GM19468 (cell line): ENCODE measurements around the gene PEAK3.

Experiments used
- ATAC-seq: cut with Tn5 transposase; IDR thresholded peaks from one replicate; pipeline ENCODE4 v1.9.1; 2021; ENCODE audit warnings: mild to moderate bottlenecking, moderate library complexity, moderate number of reproducible peaks; ENCODE audit not compliant: unreplicated experiment; ENCODE audit errors: extremely low read depth

PEAK3 gene

DNA sequence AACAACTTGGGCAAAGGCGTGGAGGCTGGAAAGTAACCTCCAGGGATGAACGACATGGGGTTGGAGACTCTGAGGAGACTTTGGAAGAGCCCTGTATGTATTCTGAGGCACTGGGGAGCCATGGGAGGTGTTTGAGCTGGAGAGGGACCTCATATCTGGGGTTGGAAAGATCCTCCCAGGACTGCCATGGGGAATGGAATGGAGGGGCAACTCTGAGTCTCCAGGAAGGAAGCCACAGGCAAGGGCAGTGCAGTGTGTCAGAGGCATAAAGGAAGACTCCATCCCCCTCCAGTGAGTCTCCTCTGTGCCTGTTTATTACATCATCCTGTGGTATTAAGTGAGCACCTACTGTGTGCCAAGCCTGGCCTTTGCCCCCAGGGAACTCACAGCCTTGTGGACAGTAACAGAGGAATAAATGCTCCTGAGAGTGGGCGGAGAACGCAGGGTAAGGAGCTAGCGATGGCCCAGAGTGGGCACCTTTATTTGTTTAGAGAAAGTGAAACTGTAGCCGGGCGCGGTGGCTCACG lies 7.7 kb downstream of the PEAK3 start:
- no peak for ATAC-seq

DNA sequence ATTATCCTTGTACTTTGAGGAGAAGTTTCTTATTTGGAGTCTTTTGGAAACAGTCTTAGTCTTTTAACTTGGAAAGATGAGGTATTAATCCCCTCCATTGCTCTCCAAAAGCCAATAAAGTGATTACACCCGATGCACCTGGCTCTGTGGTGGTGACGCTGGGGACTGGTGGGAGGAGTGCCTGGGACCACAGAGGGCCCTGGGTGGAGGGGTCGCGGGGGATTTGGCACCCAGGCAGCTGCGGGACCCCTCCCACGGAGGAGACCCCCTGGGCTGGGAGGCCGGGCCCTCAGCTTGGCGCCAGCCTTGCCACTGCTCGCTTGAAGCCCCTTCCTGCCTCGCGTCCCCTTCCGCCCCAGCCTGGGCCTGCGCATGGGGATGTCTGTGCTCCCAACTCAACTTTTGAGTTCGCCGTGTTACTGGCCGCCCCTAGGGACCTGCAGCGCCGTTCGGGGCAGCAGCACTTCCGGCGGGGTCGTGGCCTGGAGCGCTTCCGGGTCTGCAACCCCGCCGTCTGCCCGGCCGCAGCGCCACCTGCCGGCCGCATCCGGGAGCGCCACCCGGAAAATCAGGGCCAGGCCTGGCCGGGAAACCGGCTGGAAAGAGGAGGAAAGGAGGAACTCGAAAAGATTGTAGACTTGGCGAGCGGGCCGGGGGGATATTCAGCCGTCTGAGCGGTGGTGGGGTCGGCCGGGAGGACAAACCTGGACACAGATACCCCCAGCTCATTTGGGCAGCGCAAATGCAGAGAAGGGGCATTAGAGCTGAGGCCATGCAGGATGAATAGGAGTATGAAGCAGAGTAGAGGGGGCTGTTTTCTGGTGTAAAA lies 8.4 kb downstream of the PEAK3 start:
- ATAC-seq = no peak

DNA sequence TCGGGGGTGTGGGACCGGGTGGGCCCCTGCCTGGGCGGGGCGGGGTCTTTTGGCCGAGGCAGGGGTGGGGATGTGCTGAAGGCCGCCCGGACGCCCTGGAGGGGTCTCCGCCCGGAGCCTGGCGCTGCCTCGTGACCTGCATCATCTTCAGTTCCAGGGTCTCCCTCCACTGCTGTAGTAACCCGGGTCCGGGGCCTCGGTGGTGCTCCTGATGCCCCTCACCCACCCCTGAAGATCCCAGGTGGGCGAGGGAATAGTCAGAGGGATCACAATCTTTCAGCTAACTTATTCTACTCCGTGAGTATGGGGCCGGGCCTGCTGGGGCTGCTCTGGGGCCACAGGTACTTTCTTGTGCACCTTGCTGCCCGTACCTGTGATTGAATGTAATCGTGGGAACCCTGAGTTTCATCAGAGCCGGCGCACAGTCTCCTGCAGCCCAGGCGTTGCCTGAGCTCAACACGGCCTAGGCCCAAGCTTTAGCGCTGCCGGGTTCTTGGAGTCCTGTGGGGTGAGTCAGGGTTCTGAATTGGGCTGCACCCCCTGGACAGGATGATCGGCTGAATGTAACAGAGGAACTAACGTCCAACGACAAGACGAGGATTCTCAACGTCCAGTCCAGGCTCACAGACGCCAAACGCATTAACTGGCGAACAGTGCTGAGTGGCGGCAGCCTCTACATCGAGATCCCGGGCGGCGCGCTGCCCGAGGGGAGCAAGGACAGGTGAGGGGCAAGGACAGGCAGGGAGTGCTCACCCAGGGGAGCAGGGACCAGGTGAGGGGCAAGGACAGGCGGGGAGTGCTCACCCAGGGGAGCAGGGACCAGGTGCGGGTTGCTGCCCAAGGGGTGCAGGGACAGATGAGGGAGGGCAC lies 10.5 kb downstream of the PEAK3 start:
- no peak for ATAC-seq

DNA sequence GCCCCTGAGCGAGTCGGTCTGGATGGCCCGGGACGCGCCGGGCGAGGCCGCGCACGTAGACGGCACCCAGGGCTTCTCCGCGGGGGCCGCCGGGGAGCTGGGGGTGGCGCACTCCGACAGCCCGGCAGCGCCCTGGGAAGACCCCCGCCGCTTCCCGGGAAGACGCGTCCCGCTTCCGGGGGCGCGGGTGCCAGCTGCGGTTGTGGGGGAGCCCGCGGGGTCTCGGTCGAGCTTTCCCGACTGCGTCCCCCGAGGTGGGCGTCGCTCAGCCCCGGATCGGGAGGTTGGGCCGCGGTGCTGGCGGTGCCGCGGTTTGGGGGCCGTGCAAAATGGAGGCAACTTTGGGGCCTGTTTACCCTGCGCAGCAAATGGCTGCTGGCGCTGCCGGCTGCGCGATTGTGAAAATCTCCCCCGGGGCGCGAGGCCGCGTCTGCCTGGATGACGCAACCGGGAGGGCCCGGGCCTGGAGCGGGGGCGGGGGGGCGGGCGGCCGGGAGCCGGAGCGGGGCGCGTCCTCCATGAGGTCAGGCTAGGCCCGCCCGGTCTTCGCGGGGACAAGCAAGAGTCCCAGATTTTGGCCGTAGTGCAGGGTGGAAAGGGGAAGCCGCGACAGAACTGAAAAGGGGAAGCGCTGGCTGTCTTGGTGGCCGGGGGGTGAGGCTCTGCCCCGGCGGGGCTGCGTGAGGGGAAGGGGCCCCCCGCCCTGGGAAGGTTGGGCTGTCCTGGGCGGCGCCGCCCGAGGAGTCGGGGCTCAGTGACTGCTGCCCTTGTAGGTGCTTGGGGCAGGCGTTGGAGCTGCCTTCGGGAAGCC lies 11.3 kb downstream of the PEAK3 start:
- no peak for ATAC-seq

DNA sequence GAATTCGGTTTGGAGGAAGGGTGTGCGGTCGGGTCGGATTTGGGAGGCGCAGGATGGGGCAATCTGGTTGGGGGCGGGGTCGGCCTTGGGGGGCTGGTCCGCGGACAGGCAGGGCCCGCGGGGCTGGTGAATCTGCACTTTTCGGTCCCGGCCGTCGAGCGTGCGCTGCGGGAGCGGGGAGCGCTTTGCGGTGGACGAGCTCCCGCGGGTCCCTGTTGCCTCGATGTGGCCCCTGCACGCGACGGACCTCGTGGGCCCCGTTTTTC lies 11.9 kb downstream of the PEAK3 start:
- no peak for ATAC-seq

DNA sequence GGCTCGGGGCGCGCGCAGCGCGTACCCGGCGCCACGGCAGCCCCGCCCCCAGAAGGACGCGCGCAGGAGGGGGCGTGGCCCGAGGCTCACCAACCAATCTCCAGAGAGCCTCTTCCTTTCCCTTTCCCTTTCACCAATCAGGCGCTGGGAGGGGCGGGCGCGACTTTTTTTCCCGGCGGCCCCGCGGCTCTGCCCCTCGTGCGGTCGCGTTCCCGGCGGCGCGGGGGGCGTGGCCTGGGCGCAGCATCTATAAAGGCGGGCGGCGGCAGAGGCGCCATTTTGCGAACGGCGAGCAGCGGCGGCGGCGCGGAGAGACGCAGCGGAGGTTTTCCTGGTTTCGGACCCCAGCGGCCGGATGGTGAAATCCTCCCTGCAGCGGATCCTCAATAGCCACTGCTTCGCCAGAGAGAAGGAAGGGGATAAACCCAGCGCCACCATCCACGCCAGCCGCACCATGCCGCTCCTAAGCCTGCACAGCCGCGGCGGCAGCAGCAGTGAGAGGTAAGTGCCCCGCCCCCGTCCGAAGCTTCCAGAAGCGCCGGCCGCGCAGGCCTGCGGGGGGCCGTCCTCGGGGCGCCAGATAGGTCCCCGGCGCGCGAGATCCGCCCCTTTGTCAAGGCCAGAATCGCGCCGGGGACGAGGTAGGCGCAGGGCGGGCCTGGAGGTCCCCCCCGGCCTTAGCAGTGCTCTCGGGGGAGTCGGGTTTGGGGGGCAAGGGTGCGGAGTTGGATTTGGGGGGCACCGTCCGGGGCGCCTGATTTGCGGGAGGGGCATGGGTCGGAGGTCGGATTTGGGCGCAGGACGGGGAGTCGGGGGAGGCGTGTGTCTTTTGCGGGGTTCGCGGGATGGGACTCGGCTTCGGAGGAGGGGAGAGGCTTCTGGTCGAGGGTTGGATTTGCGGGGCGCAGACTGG lies 12.5 kb downstream of the PEAK3 start:
- ATAC-seq = peak; percentile 40

- no peak for ATAC-seq
Observed at GRCh38 chr19:2268861-2269243, 13.1 kb downstream of the PEAK3 start.

- ATAC-seq = no peak
Observed at GRCh38 chr19:2268480-2268830, 13.5 kb downstream of the PEAK3 start.

DNA sequence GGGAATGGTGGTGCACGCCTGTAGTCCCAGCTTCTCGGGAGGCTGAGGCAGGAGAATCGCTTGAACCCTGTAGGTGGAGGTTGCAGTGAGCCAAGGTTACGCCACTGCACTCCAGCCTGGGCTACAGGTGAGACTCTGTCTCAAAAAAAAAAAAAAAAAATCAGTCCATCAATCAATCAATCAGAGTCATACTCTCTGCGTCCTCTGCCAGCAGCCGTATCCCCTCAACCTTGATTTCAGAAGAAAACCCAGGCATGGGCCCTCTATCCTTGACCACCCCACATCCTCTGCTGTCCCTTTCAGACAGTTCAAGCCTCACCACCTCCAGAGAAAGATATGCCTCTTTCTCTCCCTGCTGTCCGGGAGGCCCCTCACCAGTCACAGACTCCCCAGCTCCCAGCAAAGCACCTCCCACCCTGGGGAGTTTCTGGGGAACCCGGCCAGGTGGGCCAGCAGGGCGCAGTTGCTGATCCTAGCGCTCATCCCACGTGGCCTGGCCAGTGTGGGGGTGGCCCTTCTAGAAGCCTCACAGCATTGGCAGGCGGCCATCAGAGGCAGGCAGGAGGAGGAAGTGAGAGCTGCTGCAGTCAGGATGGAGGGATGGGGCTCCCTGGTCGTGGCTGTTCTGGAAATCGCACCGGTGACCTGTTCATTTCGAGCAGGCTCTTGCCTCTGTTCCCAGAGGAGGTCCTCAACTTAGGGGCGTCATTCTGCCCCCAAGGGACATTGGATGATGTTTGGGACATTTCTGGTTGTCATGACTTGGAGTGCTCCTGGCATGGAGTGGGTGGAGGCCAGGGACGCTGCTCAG lies 15.6 kb downstream of the PEAK3 start:
- no peak for ATAC-seq

- ATAC-seq = no peak
Observed at GRCh38 chr19:2261438-2262172, 20.4 kb downstream of the PEAK3 start.

DNA sequence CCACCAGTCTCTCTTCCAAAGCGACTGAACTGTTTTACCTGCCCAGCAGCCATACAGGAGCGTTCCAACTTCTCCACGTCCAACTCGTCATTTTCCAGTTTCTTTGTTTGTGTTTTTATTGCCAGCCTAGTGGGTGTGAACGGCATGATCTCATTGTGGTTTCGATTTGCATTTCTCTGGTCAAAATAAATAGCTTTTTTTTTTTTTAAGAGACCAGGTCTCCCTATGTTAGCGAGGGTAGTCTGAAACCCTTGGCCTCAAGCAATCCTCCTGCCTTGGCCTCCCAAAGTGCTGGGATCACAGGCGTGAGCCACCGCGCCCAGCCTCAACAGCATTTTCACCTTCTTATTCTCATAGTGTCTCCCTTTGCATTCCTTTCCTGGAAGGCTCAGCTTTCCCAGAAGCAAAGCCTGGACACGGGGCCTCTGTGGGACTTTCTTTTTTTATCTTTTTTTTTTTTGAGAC lies 21.6 kb downstream of the PEAK3 start:
- no peak for ATAC-seq

DNA sequence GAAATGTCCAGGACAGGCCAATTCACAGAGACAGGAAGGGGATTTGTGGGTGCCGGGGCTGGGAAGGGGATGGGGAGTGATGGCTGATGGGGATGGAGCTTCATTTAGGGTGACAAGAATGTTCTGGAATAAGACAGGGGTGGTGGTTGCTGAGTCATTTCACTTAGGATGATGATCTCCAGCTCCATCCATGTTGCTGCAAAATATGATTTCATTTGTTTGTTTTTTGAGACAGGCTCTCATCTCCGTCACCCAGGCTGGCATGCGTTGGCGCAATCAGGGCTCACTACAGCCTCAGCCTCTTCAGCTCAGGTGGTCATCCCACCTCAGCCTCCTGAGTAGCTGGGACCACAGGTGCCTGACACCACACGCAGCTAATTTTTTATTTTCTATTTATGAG lies 22.6 kb downstream of the PEAK3 start:
- ATAC-seq = no peak

DNA sequence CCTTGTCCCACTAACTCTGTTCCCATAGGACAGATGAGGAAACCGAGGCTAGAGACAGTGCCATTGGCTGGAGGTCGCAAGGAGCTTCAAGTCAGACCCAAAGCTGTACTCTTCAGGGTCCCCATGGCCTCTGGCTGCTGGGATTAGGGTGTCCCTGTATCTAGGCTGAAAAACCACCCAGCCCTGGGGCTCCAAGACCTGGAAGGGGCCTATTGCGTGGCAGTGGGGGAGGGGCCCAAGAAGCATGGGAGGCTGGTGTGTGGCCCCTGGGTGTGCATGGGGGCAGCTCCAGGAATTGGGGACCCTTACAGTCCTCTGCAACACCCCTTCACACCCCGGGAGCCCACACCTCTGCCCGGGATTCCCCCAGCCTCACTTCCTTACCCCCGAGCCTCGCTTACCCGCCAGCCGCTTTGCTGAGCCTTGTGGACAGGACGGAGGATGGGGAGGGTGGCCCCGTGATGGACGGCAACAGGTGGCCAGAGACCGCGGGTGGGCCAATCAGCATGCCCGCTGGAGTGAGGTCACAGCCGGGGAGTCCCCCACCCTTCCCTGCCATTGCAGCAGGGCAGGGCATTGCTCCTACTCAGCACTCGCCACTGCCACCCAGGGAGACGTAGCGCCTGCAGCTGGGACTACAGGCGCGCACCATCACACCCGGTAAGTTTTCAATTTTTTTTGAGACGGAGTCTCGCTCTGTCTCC lies 25.8 kb downstream of the PEAK3 start, which contains the start of gene JSRP1:
JSRP1 (minus strand) TSS at position 436 of the 704 bp plus-strand sequence. CDS start 1,103 bp downstream, outside the sequence.
- no peak for ATAC-seq

GRCh38 chr19:2255112-2255845 lies 26.7 kb downstream of the PEAK3 start:
- no peak for ATAC-seq

DNA sequence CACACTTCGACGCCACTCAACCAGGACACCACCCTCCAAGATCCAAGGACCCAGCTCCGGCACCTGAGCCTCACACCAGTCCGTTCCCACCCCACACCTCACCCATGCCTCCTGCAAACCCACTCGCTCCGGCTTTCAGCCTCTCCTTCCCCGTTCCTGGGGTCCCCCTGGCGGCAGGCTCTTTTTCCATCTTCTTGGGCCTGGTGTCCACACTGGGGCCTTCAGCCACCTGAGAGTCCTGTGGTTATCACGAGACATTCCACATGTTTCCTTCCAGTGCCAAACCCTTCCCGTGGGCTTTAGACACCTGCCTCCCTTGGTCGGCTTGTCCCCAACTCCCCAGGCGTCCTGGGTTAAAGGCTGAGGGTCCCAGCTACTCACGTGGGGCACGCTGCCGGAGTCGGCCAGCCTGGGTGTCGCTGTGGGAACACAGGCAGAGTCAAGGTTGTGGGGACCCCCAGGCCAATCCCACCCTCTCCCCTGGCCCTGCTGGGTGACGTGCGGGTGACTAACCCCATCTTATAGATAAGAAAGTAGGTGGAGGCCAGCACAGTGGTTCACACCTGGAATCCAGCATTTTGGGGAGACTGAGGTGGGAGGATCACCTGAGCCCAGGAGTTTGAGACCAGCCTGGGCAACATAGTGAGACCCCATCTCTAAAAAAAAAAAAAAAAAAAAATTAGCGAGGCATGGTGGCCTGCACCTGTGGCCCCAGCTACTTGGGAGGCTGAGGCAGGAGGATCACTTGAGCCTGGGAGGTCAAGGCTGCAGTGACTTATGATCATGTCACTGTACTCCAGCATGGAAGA lies 27.7 kb downstream of the PEAK3 start:
- ATAC-seq = no peak
